ENCODE data around the gene ELF4.

The ELF4 gene

GRCh38 chrX:130051176-130051845, 59.0 kb downstream of the ELF4 start:
- H3K4me3 ChIP-seq (ENCODE audit: low read depth, low read length): no peak overlapping the region
- H3K36me3 ChIP-seq: no peaks in the 10 kb centered on the region
- H3K27me3 ChIP-seq: no peaks in the 10 kb centered on the region
- H3K9me3 ChIP-seq: no peaks in the 10 kb centered on the region
- no peak for DNase-seq
- H3K4me1 ChIP-seq: no peaks in the 10 kb centered on the region
- no peak for TF ChIP-seq CTCF (IDR thresholded peaks at IDR 0.05; ENCODE audit: low read depth, low read length)

GRCh38 chrX:130049821-130050220, 60.5 kb downstream of the ELF4 start:
- DNase-seq: no peak
- no peak overlapping the region for H3K4me3 ChIP-seq (ENCODE audit: low read depth, low read length)
- no peaks in the 10 kb centered on the region for H3K9me3 ChIP-seq
- no peaks in the 10 kb centered on the region for H3K36me3 ChIP-seq
- no peak for TF ChIP-seq CTCF (IDR thresholded peaks at IDR 0.05; ENCODE audit: low read depth, low read length)
- H3K27me3 ChIP-seq: no peaks in the 10 kb centered on the region
- no peaks in the 10 kb centered on the region for H3K4me1 ChIP-seq

- Histone ChIP-seq H3K27me3 (no peaks in the 10 kb centered on the region), H3K4me3 (ENCODE audit: low read depth, low read length) (no peak overlapping the region), H3K36me3 (no peaks in the 10 kb centered on the region), H3K9me3 (no peaks in the 10 kb centered on the region), H3K4me1 (no peaks in the 10 kb centered on the region)
- TF ChIP-seq CTCF (IDR thresholded peaks at IDR 0.05; ENCODE audit: low read depth, low read length): no peak
- no peak for DNase-seq
These were observed 61.5 kb downstream of the ELF4 start for GRCh38 chrX:130048686-130049222.

- TF ChIP-seq CTCF (IDR thresholded peaks at IDR 0.05; ENCODE audit: low read depth, low read length): no peak
- Histone ChIP-seq H3K4me1 (no peaks in the 10 kb centered on the region), H3K36me3 (no peaks in the 10 kb centered on the region), H3K9me3 (no peaks in the 10 kb centered on the region), H3K27me3 (no peaks in the 10 kb centered on the region), H3K4me3 (ENCODE audit: low read depth, low read length) (no peak overlapping the region)
- DNase-seq: no peak
These were observed 62.9 kb downstream of the ELF4 start for GRCh38 chrX:130047416-130047815.

- no peak for DNase-seq
- H3K4me3 ChIP-seq (ENCODE audit: low read depth, low read length): no peak overlapping the region
- TF ChIP-seq CTCF (IDR thresholded peaks at IDR 0.05; ENCODE audit: low read depth, low read length): no peak
- no peaks in the 10 kb centered on the region for H3K36me3 ChIP-seq
- H3K9me3 ChIP-seq: no peaks in the 10 kb centered on the region
- no peaks in the 10 kb centered on the region for H3K27me3 ChIP-seq
- no peaks in the 10 kb centered on the region for H3K4me1 ChIP-seq
These were observed 70.5 kb downstream of the ELF4 start for GRCh38 chrX:130039847-130040246.

- no peak for TF ChIP-seq CTCF (IDR thresholded peaks at IDR 0.05; ENCODE audit: low read depth, low read length)
- no peaks in the 10 kb centered on the region for H3K27me3 ChIP-seq
- no peaks in the 10 kb centered on the region for H3K4me1 ChIP-seq
- no peak for DNase-seq
- no peak overlapping the region for H3K4me3 ChIP-seq (ENCODE audit: low read depth, low read length)
- H3K9me3 ChIP-seq: no peaks in the 10 kb centered on the region
- H3K36me3 ChIP-seq: no peaks in the 10 kb centered on the region
These were observed 76.1 kb downstream of the ELF4 start for GRCh38 chrX:130034178-130034577.
